Epidermal melanocyte (primary cell): ENCODE data around the gene ULBP1.
"Not testable (repeated sequence)": the region's sequence is repeated elsewhere in the genome, so short reads cannot be mapped to it uniquely, and the experiment has no call there.

Experiments
- DNase-seq: peaks from one replicate; pipeline ENCODE4 v3.0.0; 2011; ENCODE audit warnings: low spot score; ENCODE audit not compliant: insufficient read length

The ULBP1 gene

GRCh38 chr6:150004783-150005717 lies 41.3 kb downstream of the ULBP1 start:
- DNase-seq = peak; percentile 72

GRCh38 chr6:150005761-150006651 lies 42.3 kb downstream of the ULBP1 start:
- no peak for DNase-seq

GRCh38 chr6:150006961-150007464 lies 43.3 kb downstream of the ULBP1 start:
- no peak for DNase-seq

GRCh38 chr6:150008588-150008987 lies 44.8 kb downstream of the ULBP1 start:
- no peak for DNase-seq

- DNase-seq = not testable (repeated sequence)
These were observed 49.4 kb downstream of the ULBP1 start for GRCh38 chr6:150012846-150013784.

- DNase-seq = not testable (repeated sequence)
These were observed 50.3 kb downstream of the ULBP1 start for GRCh38 chr6:150013785-150014622.

- DNase-seq = not testable (repeated sequence)
These were observed 51.0 kb downstream of the ULBP1 start for GRCh38 chr6:150014623-150015280.

GRCh38 chr6:150015281-150016001 lies 51.7 kb downstream of the ULBP1 start:
- DNase-seq = not testable (repeated sequence)

- DNase-seq = peak; percentile 61
These were observed 52.8 kb downstream of the ULBP1 start for GRCh38 chr6:150016324-150017185.

- DNase-seq = not testable (repeated sequence)
These were observed 53.4 kb downstream of the ULBP1 start for GRCh38 chr6:150017186-150017521.

GRCh38 chr6:150018846-150019580 lies 55.3 kb downstream of the ULBP1 start:
- no peak for DNase-seq

- DNase-seq = not testable (repeated sequence)
These were observed 58.1 kb downstream of the ULBP1 start for GRCh38 chr6:150021870-150022269.
